HTERT RPE-1 (cell line): ENCODE data around the gene HBM.
"Not testable (repeated sequence)": the region's sequence is repeated elsewhere in the genome, so short reads cannot be mapped to it uniquely, and the experiment has no call there.

ENCODE experiments used
- in situ Hi-C: fragments of 300-500 bp; cut with MboI; formaldehyde crosslinking; loops from 4 replicates; pipeline ENCODE4 v1.14.3; 2020; ENCODE audit warnings: low sequenced_read_pairs

The HBM gene

GRCh38 chr16:167122-167690, 1.4 kb downstream of the HBM start:
- in situ Hi-C loops: no loop called here

DNA sequence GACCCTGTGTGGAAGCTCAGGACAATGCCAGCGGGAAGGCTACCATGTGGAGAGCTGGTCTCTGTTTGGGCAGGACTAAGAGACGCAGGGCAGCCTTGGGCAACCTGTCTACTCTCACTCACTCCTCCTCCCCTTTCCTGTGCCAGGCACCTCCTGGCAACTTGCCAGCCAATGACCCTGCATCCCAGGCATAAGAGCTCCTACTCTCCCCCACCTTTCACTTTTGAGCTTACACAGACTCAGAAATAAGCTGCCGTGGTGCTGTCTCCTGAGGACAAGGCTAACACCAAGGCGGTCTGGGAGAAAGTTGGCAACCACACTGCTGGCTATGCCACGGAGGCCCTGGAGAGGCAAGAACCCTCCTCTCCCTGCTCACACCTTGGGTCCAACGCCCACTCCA, 2.6 kb downstream of the HBM start:
- in situ Hi-C loops: no loop called here

GRCh38 chr16:169014-169413, 3.2 kb downstream of the HBM start:
- in situ Hi-C loops: no loop called here

DNA sequence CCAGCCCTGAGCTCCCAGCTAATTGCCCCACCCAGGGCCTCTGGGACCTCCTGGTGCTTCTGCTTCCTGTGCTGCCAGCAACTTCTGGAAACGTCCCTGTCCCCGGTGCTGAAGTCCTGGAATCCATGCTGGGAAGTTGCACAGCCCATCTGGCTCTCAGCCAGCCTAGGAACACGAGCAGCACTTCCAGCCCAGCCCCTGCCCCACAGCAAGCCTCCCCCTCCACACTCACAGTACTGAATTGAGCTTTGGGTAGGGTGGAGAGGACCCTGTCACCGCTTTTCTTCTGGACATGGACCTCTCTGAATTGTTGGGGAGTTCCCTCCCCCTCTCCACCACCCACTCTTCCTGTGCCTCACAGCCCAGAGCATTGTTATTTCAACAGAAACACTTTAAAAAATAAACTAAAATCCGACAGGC, 4.3 kb downstream of the HBM start:
- in situ Hi-C loops: not testable (repeated sequence)

DNA sequence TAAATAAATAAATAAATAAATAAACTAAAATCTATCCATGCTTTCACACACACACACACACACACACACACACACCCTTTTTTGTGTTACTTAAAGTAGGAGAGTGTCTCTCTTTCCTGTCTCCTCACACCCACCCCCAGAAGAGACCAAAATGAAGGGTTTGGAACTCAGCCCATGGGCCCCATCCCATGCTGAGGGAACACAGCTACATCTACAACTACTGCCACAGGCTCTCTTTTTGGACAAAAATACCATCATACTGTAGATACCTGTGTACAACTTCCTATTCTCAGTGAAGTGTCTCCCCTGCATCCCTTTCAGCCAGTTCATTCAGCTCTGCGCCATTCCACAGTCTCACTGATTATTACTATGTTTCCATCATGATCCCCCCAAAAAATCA, 5.0 kb downstream of the HBM start:
- in situ Hi-C loops: no loop called here

- in situ Hi-C loops: not testable (repeated sequence)
Measured at GRCh38 chr16:172374-172941, 6.7 kb downstream of the HBM start, which contains the start of gene HBA2. Gene HBA2, plus strand, starts transcription at chr16:172876. Its CDS starts 37 bp downstream, at chr16:172913.

GRCh38 chr16:173211-173854, 7.6 kb downstream of the HBM start:
- in situ Hi-C loops: not testable (repeated sequence)

DNA sequence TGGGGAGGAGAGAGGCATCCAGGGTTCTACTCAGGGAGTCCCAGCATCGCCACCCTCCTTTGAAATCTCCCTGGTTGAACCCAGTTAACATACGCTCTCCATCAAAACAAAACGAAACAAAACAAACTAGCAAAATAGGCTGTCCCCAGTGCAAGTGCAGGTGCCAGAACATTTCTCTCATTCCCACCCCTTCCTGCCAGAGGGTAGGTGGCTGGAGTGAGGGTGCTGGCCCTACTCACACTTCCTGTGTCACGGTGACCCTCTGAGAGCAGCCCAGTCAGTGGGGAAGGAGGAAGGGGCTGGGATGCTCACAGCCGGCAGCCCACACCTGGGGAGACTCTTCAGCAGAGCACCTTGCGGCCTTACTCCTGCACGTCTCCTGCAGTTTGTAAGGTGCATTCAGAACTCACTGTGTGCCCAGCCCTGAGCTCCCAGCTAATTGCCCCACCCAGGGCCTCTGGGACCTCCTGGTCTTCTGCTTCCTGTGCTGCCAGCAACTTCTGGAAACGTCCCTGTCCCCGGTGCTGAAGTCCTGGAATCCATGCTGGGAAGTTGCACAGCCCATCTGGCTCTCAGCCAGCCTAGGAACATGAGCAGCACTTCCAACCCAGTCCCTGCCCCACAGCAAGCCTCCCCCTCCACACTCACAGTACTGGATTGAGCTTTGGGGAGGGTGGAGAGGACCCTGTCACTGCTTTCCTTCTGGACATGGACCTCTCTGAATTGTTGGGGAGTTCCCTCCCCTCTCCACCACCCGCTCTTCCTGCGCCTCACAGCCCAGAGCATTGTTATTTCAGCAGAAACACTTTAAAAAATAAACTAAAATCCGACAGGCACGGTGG, 8.4 kb downstream of the HBM start:
- in situ Hi-C loops: not testable (repeated sequence)

DNA sequence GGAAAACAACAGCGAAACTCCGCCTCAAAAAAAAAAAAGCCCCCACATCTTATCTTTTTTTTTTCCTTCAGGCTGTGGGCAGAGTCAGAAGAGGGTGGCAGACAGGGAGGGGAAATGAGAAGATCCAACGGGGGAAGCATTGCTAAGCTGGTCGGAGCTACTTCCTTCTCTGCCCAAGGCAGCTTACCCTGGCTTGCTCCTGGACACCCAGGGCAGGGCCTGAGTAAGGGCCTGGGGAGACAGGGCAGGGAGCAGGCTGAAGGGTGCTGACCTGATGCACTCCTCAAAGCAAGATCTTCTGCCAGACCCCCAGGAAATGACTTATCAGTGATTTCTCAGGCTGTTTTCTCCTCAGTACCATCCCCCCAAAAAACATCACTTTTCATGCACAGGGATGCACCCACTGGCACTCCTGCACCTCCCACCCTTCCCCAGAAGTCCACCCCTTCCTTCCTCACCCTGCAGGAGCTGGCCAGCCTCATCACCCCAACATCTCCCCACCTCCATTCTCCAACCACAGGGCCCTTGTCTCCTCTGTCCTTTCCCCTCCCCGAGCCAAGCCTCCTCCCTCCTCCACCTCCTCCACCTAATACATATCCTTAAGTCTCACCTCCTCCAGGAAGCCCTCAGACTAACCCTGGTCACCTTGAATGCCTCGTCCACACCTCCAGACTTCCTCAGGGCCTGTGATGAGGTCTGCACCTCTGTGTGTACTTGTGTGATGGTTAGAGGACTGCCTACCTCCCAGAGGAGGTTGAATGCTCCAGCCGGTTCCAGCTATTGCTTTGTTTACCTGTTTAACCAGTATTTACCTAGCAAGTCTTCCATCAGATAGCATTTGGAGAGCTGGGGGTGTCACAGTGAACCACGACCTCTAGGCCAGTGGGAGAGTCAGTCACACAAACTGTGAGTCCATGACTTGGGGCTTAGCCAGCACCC, 9.5 kb downstream of the HBM start:
- in situ Hi-C loops: no loop called here

- in situ Hi-C loops: not testable (repeated sequence)
Measured at GRCh38 chr16:176006-176405, 10.2 kb downstream of the HBM start.

- in situ Hi-C loops: not testable (repeated sequence)
Measured at GRCh38 chr16:176477-177382, 11.0 kb downstream of the HBM start, which contains the start of gene HBA1. Gene HBA1, plus strand, starts transcription at chr16:176680. Its CDS starts 37 bp downstream, at chr16:176717.

DNA sequence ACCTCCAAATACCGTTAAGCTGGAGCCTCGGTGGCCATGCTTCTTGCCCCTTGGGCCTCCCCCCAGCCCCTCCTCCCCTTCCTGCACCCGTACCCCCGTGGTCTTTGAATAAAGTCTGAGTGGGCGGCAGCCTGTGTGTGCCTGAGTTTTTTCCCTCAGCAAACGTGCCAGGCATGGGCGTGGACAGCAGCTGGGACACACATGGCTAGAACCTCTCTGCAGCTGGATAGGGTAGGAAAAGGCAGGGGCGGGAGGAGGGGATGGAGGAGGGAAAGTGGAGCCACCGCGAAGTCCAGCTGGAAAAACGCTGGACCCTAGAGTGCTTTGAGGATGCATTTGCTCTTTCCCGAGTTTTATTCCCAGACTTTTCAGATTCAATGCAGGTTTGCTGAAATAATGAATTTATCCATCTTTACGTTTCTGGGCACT, 11.6 kb downstream of the HBM start:
- in situ Hi-C loops: no loop called here

- in situ Hi-C loops: no loop called here
Measured at GRCh38 chr16:177981-178667, 12.3 kb downstream of the HBM start.

GRCh38 chr16:178668-179015, 12.9 kb downstream of the HBM start:
- in situ Hi-C loops: no loop called here

DNA sequence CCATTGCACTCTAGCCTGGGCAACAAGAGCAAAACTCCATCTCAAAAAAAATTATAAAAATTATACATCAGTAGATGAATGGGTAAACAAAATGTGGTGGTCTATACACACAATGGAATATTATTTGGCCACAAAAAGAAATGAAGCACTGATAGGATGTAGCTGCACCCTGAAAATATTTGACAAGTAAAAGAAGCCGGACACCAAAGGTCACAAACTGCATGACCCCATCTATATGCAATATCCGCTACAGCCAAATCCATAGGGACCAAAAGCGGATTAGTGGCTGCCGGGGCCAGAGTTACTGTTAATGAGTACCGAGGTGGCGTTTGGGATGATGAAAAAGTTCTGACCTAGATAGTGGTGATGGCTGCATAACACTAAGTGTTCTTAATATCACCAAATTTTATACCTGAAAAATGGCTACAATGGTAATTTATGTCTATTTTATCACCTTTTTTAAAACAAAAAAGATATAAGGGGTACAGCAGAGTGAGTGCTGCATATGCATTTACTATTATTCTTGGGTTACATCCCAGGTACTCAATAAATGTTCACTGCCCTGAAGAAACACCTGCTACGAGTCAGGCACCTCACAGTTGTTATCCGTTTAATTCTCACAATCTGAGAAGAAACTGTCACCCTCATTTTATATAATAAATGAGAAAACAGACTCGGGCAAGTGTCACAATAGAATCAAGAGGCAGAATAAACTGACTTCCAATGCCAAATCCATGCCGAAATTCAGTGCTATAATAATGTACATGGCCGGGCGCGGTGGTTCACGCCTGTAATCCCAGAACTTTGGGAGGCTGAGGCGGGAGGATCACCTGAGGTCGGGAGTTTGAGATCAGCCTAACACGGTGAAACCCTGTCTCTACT, 13.7 kb downstream of the HBM start:
- in situ Hi-C loops: no loop called here

- in situ Hi-C loops: no loop called here
Measured at GRCh38 chr16:180101-180675, 14.4 kb downstream of the HBM start, which contains the start of gene HBQ1. Gene HBQ1, plus strand, starts transcription at chr16:180459. Its CDS starts 28 bp downstream, at chr16:180487.
